Suppressor macrophage treated with lipopolysaccharide for 1 hour (primary cell): ENCODE results near the gene REM2.
A peak's percentile ranks its signal among the peaks of the same experiment; 100 is the strongest.

Source experiments
- DNase-seq, 3 donors: peaks; one replicate each; pipeline ENCODE4 v3.0.0-alpha.2; 2020 to 2022

The REM2 gene, protein sequence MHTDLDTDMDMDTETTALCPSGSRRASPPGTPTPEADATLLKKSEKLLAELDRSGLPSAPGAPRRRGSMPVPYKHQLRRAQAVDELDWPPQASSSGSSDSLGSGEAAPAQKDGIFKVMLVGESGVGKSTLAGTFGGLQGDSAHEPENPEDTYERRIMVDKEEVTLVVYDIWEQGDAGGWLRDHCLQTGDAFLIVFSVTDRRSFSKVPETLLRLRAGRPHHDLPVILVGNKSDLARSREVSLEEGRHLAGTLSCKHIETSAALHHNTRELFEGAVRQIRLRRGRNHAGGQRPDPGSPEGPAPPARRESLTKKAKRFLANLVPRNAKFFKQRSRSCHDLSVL

DNA sequence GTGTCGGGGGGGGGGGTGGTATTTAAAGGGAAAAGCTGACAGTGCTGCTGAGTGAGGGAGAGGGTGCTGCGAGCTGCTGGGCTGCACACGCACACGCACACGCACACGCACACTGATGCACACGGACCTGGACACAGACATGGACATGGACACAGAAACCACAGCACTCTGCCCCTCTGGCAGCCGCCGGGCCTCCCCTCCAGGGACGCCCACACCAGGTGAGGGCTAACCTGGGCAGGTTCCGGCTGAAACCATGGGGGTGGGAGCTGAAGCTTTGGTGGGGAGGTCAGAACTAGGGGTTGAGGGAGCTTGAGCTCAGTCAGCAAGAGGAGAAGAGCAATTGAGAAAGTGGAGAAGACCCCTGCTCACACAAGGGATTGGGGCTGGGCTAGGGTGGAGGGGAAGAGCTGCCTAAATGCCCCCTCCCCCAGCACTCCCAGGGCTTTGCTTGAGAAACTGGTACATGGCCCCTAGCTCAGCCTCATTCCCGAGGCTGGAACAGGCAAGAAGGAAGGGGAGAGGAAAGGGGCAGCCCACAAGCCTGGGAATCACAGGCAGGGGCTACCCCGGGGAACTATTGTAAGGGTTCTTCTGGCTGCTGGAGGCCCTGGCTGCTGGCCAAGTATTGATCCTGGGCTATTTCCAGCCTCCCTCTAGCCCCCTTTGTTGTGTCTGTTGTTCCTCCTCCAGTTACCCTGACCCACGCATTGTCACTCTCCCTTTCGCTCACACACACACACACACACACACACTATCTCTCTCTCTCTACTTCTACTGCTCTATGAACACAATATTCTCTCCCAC is at the start of gene REM2:
REM2 (plus strand) TSS at position 50 of the 804 bp plus-strand sequence; CDS start at position 116, 66 bp downstream.
- DNase-seq: no peak

GRCh38 chr14:22835505-22835904 is 47.5 kb upstream of the REM2 start:
- DNase-seq: no peak

- DNase-seq: peak; percentile 55 to 85 (median 59)
These were observed 46.5 kb upstream of the REM2 start, which contains the start of gene MMP14 for GRCh38 chr14:22836301-22837113. TSS of gene MMP14 (plus strand) at chr14:22836585. CDS start at chr14:22836818, 233 bp downstream.

DNA sequence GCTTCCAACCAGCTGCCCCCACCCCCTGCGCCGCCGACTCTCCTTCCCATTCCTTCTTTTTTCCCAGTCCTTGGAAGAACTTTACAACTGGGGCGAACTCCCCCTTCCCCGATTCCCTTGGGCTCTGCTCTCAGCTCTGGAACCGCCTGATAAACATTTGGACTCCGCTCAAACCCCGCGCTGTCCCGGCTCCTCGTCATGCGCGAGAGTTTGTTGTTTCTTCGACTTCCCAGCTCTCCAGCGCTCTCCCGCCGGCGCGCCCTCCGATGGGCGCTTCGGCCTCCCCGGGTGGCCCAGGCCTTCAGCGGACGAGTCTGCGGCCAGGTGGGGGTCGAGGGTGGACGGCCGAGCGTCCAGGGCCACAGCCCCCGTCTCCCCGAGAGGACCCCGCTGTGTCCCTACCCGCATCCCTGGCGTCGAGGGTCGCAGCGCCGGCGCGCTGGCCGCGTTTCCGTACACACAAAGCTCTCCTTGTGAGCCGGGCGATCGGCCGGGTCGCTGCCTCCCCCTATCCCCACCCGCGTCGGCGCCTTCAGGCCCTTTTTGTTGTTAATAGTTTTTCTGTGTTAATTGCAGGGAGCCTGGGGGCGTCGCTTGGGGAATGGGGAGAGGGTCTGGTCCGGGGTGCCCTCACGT is 45.8 kb upstream of the REM2 start:
- peak; percentile 67 to 82 (median 73) for DNase-seq

DNA sequence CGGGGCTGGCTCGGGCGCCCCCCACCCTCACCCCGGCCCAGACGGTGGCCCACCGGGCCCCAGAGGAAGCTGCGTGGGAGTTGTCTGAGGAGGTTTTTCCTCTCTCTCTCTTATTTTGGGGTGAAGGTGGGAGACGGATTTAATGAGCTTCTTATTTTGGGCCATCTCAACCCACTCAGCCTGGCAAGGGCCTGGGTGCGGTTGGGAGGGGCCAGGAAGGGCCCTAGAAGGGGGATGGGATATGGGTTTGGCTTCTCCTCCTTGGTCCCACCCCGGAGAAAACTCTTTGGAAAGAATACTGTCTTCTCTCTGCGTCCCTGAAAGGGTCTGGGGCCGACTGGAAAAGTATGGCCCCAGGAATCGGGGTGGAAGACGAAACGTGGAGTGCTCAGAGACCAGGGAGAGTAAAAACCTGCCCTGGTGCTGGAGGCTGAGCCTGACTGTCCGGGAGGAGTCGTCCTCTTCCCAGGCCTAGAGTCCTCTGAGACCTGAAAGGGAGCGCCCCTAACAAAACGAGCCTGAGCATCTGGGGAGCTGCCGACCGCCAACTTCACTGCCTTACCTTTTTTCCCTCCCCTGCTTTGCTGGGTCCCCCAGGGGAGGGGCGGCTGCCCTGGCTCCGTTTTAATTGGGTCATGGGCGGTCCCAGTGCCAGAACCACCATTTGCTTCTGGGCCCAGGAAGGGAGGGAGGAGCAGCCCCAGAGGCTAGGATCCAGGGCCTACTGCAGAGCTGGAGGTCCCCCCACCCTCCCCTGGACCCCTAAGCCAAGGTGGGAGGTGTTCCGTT is 45.1 kb upstream of the REM2 start:
- peak in 1 of 3 donors; percentile 42 for DNase-seq

GRCh38 chr14:22838631-22839041 is 44.4 kb upstream of the REM2 start:
- peak in 1 of 3 donors; percentile 49 for DNase-seq

GRCh38 chr14:22839159-22839779 is 43.8 kb upstream of the REM2 start:
- peak in 1 of 3 donors; percentile 35 for DNase-seq

- DNase-seq: no peak
These were observed 41.7 kb upstream of the REM2 start for GRCh38 chr14:22841311-22841710.

DNA sequence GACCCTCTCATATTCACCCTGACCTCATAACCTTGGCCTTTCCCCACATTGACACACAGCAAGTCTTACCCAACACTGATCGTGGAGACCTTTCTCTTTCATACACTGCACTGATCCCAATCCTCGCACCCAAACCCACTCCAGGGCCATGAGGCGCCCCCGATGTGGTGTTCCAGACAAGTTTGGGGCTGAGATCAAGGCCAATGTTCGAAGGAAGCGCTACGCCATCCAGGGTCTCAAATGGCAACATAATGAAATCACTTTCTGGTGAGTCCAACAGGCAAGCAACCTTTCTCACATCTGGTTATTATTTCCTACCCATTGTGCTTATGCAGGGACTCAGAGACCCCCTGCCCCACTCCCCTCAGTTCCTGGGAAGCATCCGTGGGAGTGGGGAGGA is 41.3 kb upstream of the REM2 start:
- DNase-seq: no peak

GRCh38 chr14:22842211-22843122 is 40.6 kb upstream of the REM2 start:
- no peak for DNase-seq

DNA sequence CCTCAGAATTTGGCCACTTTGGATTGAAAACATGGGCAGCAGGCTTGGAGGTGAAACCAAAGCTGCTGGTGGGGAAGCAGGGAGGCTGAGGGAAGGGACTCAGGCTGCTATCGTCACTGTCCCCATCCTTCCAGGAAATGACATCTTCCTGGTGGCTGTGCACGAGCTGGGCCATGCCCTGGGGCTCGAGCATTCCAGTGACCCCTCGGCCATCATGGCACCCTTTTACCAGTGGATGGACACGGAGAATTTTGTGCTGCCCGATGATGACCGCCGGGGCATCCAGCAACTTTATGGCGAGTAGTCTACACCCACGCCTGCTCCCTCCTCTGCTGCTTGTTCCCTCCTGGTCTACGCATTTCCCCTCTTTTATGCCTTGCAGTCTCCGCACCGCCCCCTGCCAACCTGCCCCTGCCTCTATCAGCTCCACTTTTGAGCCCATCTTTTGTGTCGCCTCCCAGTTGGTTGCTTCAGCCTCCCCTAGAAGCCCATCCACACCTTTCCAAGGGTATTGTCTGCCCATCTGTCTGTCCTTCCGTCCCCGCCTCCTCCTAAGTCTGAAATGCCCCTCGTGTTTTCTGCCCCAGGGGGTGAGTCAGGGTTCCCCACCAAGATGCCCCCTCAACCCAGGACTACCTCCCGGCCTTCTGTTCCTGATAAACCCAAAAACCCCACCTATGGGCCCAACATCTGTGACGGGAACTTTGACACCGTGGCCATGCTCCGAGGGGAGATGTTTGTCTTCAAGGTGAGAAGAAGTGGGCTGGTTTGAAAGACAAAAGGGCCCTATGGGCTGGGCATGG is 39.7 kb upstream of the REM2 start:
- peak in 1 of 3 donors; percentile 15 for DNase-seq

DNA sequence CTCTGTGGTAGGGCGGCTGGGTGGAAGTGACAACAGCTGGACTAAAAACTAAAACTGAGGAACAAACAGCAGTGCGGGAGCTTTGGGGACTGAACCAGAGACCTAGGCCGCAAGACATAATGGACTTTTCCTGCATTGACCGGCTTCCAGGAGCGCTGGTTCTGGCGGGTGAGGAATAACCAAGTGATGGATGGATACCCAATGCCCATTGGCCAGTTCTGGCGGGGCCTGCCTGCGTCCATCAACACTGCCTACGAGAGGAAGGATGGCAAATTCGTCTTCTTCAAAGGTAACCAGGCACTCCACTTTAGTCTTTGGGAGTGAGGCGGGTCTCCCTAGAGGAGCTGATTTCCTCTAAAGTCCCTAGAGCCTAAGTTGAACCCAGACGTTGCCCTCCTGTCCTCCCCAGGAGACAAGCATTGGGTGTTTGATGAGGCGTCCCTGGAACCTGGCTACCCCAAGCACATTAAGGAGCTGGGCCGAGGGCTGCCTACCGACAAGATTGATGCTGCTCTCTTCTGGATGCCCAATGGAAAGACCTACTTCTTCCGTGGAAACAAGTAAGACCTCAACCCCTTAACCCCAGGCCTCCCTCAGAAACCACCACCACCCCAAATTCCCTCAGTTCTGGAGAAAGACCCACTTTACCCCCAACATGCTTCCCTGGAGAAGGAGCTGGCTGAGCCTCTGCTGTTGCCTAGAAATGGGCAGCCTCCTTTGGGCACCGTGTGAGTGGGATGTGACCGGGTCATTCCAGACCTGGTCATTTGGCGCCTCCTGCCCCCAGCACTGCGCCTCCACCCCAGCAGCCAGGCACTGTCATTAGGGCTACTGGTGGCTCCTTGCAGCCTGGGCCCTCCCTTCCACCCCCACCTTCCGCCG is 38.6 kb upstream of the REM2 start:
- peak in 1 of 3 donors; percentile 19 for DNase-seq

DNA sequence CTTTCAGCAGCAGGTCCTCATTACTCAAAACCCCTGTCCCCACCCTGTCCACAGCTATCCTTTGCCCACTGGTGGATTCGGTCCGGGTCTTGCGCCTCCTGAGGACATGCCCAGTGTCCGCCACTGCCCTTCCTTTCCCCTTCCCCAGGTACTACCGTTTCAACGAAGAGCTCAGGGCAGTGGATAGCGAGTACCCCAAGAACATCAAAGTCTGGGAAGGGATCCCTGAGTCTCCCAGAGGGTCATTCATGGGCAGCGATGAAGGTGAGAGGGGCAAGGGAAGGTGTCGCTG is 38.0 kb upstream of the REM2 start:
- DNase-seq: peak in 1 of 3 donors; percentile 16

DNA sequence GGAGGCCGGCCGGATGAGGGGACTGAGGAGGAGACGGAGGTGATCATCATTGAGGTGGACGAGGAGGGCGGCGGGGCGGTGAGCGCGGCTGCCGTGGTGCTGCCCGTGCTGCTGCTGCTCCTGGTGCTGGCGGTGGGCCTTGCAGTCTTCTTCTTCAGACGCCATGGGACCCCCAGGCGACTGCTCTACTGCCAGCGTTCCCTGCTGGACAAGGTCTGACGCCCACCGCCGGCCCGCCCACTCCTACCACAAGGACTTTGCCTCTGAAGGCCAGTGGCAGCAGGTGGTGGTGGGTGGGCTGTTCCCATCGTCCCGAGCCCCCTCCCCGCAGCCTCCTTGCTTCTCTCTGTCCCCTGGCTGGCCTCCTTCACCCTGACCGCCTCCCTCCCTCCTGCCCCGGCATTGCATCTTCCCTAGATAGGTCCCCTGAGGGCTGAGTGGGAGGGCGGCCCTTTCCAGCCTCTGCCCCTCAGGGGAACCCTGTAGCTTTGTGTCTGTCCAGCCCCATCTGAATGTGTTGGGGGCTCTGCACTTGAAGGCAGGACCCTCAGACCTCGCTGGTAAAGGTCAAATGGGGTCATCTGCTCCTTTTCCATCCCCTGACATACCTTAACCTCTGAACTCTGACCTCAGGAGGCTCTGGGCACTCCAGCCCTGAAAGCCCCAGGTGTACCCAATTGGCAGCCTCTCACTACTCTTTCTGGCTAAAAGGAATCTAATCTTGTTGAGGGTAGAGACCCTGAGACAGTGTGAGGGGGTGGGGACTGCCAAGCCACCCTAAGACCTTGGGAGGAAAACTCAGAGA is 37.0 kb upstream of the REM2 start:
- no peak for DNase-seq

GRCh38 chr14:22846811-22847307 is 36.2 kb upstream of the REM2 start:
- no peak for DNase-seq

- peak; percentile 93 to 98 (median 95) for DNase-seq
These were observed 35.2 kb upstream of the REM2 start for GRCh38 chr14:22847661-22848341.
